ENCODE data around the gene FSTL5.

Gene FSTL5

GRCh38 chr4:161382655-161383054 lies 781.1 kb downstream of the FSTL5 start:
- no peak for DNase-seq (ENCODE audit: low read depth)
- no peak overlapping the region for H3K4me3 ChIP-seq (ENCODE audit: control insufficient read depth, low read depth, low read length)
- no peak for TF ChIP-seq CTCF (IDR thresholded peaks at IDR 0.05; ENCODE audit: control insufficient read depth, insufficient read depth, low read depth, low read length, missing control alignments)

- no peak for DNase-seq (ENCODE audit: low read depth)
- TF ChIP-seq CTCF (IDR thresholded peaks at IDR 0.05; ENCODE audit: control insufficient read depth, insufficient read depth, low read depth, low read length, missing control alignments): no peak
These were observed 787.5 kb downstream of the FSTL5 start for GRCh38 chr4:161376275-161376674.

GRCh38 chr4:161364681-161365080 lies 799.1 kb downstream of the FSTL5 start:
- H3K4me3 ChIP-seq (ENCODE audit: control insufficient read depth, low read depth, low read length): no peak overlapping the region
- DNase-seq (ENCODE audit: low read depth): no peak
- TF ChIP-seq CTCF (IDR thresholded peaks at IDR 0.05; ENCODE audit: control insufficient read depth, insufficient read depth, low read depth, low read length, missing control alignments): no peak

More at GRCh38 chr4:161376275-161376674, 787.5 kb downstream of the FSTL5 start:
- no peak overlapping the region for H3K4me3 ChIP-seq (ENCODE audit: control insufficient read depth, low read depth, low read length)

GRCh38 chr4:161360982-161361381 lies 802.8 kb downstream of the FSTL5 start:
- DNase-seq (ENCODE audit: low read depth): no peak
- no peak overlapping the region for H3K4me3 ChIP-seq (ENCODE audit: control insufficient read depth, low read depth, low read length)
- TF ChIP-seq CTCF (IDR thresholded peaks at IDR 0.05; ENCODE audit: control insufficient read depth, insufficient read depth, low read depth, low read length, missing control alignments): no peak

- TF ChIP-seq CTCF (IDR thresholded peaks at IDR 0.05; ENCODE audit: control insufficient read depth, insufficient read depth, low read depth, low read length, missing control alignments): no peak
- DNase-seq (ENCODE audit: low read depth): no peak
- no peak overlapping the region for H3K4me3 ChIP-seq (ENCODE audit: control insufficient read depth, low read depth, low read length)
These were observed 804.3 kb downstream of the FSTL5 start for GRCh38 chr4:161359491-161359890.

- no peak for DNase-seq (ENCODE audit: low read depth)
- H3K4me3 ChIP-seq (ENCODE audit: control insufficient read depth, low read depth, low read length): no peak overlapping the region
- no peak for TF ChIP-seq CTCF (IDR thresholded peaks at IDR 0.05; ENCODE audit: control insufficient read depth, insufficient read depth, low read depth, low read length, missing control alignments)
These were observed 807.4 kb downstream of the FSTL5 start for GRCh38 chr4:161356351-161356750.

GRCh38 chr4:161350946-161351345 lies 812.9 kb downstream of the FSTL5 start:
- no peak for DNase-seq (ENCODE audit: low read depth)
- TF ChIP-seq CTCF (IDR thresholded peaks at IDR 0.05; ENCODE audit: control insufficient read depth, insufficient read depth, low read depth, low read length, missing control alignments): no peak
- no peak overlapping the region for H3K4me3 ChIP-seq (ENCODE audit: control insufficient read depth, low read depth, low read length)
